Fibroblast of skin of left quadriceps (primary cell): ENCODE measurements around the gene SLC16A9.

Experiments used
- DNase-seq, 2 experiments: peaks; one replicate each; pipeline ENCODE4 v3.0.0-alpha.2; 2013; ENCODE audit warnings: low read depth in 2 of 2

The SLC16A9 gene

GRCh38 chr10:59719374-59719773, 9.7 kb upstream of the SLC16A9 start:
- no peak for DNase-seq

GRCh38 chr10:59718257-59718656, 8.6 kb upstream of the SLC16A9 start:
- no peak for DNase-seq

DNA sequence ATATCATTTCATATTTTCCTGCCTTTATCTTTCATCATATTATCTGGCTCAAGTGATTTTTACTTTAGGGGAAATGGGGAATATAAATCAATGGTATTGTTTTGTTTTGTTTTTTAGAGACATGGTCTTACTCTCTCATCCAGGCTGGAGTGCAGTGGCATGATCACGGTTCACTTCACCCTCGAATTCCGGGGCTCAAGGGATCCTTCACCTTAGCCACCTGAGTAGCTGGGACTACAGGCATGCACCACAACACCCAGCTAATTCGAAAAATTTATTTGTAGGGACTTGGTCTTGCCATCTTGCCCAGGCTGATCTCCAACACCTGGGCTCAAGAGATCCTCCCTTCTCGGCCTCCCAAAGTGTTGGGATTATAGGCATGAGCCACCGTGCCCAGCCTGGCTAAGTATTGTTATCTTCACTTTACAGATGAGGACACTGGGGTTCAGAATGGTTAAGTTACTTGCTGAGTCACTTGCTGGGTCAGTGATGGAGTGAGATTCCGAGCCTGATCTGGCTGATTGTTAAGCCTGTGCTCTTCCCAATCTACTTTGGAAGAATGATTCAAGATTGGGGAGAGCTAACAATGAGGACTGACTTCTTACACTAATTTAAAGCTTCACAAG, 3.7 kb upstream of the SLC16A9 start:
- no peak for DNase-seq

- DNase-seq, result no peak
Observed at GRCh38 chr10:59711871-59712494, 2.3 kb upstream of the SLC16A9 start.

DNA sequence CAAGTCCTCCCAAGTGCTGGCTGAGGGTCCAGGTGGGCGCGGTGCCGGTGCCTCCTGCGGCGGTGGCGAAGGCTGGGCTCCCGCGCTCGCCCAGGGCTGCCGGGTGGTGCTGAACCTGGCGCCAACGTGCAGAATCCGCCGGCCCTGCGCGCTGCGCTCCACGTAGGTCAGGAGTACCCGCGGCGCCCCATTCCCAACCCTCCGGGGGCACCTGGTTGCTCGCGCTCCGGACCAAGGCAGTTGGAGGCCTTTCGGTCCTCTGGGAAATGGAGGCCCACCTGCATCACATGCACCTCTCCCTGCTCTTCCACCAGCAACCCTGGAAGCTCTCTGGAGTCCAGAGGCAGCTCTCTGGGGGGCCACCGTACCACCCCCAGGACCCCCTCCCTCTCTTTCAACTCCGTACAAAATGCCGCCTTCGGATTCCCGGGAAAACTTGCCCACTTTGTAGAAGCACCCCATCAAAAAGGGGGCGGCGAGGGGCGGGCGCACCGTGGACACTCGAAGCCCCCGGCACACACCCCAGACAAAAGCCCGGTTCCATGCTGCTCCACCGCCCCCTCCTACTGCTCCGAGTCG, 745 bp downstream of the SLC16A9 start:
- DNase-seq, result no peak

- DNase-seq, result no peak
Observed at GRCh38 chr10:59706851-59707797, 2.5 kb downstream of the SLC16A9 start.

GRCh38 chr10:59705931-59706330, 3.7 kb downstream of the SLC16A9 start:
- DNase-seq, result no peak

DNA sequence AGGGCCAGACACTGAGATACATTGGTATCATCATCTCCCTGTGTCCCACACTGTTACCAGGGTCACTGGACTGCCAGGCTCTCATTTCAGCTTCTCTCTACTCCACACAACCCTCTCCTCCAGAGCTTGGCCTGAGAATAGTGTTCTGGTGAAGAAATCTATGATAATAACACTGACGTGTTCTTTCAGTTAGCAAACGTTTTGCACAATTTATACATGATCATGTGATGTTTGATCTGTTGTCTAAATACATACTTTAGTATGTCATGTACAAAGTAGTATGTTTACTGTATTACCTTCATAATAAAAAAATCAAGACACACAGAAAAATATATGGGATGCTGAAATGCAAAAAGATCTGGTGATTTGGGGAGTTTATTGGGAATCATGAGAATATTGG, 5.0 kb downstream of the SLC16A9 start:
- DNase-seq, result no peak

DNA sequence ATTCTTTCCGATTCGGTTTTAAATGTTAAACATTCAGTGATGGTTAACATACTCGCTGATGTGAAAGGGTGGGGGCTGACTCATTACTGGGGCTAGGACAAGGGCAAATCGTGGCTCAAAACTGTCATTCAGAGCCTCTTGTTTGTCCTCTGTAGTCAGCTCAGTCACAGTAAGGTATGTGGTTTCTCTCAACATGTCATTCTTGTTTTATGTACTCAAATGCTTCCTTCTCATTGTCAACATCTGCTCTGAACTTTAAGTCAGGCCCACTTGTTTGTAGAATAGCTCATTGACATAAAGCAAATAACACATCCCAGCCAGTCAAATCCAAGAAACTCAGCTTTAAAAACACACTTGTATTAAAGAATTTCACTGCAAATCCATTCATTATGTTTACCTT, 7.3 kb downstream of the SLC16A9 start:
- DNase-seq, result no peak

DNA sequence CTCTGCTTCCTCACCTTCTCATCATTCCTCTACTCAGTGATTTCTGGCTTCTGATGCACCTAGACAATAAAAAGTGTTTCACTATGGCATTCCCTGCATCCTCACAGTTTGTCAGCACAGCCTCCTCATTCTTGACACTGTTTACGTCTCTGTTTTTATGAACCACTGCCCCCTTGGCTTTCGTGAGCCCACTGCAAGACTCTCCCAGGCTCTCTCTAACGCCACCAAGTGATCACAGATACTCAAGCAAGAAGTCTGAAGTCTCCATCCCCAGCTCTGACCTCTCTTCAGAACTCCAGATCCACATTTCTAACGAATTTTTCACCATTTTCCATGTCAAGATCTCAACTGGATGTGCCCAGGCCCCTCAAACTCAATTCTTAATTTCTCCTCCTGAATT, 8.9 kb downstream of the SLC16A9 start:
- DNase-seq, result no peak

DNA sequence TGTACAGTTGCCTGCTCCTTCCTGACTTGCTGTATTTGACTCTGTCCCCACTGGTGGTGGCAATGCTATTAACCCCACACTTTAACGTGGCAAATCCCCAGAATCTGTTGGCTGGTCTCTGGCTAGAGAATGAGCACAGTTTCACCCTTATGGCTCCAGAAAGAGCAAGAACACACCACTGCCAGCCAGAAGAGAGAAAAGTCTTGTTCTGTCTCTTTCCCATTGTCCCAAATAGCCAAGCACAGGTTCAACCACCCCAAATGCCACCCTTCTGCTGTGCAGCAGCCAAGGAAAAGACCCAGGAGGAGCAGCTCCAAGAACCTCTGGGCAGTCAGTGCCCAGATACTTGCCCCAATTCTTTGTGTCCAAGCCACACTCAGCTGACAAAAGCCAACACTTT, 11.3 kb downstream of the SLC16A9 start:
- DNase-seq, result no peak

DNA sequence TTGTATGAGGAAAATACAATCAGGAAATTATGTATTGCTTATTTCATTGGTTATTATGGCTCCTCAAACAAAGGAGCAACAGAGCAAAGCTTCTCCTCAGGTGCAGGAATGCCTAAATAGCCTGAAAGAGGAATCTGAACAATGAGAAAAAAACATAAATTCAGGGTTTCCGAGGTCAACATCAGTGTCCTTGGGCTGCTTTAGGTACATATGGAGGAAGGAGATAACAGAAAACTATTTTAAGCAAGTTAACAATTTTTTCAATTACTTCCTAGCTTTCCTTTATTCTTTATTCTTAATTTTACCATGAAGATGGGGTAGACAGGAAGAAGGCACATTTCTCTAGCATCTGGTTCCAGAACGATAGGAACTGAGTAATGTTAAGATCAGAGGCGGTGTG, 14.0 kb downstream of the SLC16A9 start:
- DNase-seq, result no peak

DNA sequence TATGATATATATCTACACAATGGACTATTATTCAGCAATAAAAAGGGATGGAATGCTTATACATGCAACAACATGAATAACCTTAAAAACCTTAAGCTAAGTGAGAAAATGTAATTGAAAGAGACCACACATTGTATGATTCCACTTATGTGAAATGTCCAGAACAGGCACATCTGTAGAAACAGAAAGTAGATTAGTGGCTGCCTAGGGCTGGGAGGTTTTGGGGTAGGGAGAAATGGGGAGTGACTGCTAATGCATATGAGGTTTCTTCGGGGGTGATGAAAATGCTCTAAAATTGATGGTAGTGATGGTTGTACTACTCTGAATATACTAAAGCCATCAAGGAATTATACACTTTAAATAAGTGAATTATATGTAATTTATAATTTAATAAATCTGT, 14.7 kb downstream of the SLC16A9 start:
- DNase-seq, result no peak

DNA sequence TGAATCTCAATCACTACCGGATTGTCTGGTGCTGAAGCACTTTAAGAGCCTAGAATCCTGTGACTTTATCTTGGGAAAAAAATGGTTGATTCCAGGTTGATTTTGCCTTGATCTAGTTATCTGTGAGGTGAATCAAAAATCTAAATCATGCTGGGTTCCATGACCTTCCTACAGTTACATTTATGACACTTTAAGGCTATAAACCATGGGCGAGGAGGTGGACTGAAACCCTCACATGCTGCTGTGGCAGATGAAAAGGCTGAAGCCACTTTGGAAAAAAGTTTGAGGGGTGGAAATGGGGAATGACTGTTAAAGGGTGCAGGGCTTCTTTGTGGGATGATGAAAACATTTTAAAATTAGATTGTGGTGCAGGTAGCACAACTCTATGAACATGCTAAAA, 17.5 kb downstream of the SLC16A9 start:
- no peak for DNase-seq

DNA sequence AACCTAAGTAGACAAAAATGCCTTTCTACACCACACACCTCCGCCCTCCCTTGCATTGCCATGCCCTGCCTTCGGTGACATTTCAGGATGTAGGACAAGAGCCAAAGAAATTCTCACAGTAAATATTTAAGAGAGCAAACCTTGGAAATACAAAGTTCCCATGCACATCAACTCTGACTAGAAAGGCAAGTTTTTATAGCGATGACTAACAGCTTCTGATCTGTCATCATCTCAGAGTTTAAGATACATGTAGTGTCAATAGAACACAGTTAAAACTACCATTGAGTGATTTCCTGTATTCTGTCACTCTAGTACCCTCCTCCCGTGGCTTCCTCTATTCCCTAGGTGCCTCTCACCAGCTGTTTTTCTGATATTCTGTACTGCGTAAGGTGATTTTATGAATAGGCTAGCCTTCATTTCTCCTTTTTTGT, 20.7 kb downstream of the SLC16A9 start:
- no peak for DNase-seq

DNA sequence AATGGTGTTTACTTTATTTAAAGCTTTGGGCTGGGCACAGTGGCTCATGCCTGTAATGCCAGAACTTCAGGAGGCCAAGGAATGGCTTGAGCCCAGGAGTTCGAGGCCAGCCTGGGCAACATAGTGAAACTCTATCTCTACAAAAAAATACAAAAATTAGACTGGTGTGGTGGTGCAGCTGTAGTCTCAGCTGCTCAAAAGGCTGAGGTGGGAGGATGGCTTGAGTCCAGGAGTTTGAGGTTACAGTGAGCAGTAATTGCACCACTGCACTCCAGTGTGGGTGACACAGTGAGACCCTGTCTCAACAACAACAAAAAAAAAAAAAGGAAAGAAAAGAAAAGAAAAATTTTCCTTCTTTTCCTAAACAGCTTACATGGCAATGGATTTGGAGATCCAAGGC, 22.0 kb downstream of the SLC16A9 start:
- DNase-seq, result no peak

DNA sequence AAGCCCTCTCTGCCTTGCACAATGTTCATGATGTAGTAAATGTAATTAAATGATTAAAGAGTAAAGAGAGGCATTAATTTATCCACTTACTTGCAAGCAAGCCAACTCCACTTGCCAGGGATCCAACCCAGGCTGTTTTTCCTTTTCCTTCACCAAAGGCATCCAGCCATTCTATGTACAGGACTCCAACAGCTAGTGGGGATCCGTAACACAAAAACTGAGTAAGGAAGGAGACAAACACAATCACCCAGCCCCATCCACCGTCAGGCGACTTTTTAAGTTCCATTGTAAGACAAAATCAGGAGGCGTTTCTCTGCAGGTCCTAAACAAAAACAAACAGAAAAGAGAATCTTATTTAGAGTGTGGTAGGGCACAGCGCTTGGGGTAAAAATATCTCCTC, 25.6 kb downstream of the SLC16A9 start:
- no peak for DNase-seq

GRCh38 chr10:59682986-59683937, 26.4 kb downstream of the SLC16A9 start:
- no peak for DNase-seq

DNA sequence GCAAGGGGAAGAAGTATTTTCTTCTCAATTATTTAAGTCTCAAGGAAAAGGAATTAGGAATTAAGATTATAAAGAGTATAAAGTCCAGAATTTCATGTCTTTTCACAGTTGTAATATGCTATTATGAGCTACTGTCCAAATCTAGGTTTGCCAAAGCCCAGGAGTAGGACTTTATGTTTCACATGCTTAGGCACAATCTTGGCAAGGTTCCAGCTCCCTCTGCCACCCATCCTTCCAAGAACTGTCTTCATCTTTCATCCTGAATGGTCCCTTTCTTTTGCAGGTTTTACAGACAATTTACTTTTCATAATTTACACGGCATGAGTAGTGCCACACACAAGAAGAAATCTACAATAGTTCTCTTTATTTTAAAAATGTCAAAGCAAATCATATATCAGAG, 29.5 kb downstream of the SLC16A9 start:
- DNase-seq, result no peak

DNA sequence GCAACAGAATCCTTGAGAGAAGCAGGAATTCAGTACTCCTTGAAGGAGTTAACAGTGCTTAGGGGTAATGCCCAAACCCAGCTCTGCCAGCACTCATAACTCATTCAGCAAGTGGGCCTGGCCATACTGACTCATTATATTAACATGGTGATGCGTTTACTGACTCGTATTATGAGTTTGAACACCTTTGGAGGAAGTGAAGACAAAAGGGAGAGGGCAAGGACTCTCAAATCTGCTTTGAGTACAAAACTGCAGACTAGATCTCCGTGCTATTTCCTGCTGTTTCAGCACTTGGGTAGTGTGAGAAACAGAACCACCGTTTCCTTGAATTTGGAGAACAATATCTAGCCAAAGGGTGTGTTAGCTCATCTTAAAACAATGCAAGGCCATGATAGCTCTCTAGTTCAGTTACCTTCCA, 30.8 kb downstream of the SLC16A9 start:
- DNase-seq, result peak in 1 of 2 experiments; percentile 9

GRCh38 chr10:59677253-59677831, 32.3 kb downstream of the SLC16A9 start:
- DNase-seq, result no peak
